Stimulated activated effector memory CD8-positive, alpha-beta T cell treated with anti-CD3 and anti-CD28 coated beads, Interleukin-12 subunit alpha, Interleukin-12 subunit beta, amount 100 ng/mL, for 72 hours (primary cell): ENCODE measurements around the gene NEDD4L.

Source experiments
- ATAC-seq: fragments of 150-1000 bp; cut with Tn5 transposase; 2 replicates; pipeline ENCODE4 v1.10.0; 2021
- DNase-seq, 2 donors: peaks; one replicate each; pipeline ENCODE4 v3.0.0; 2021 to 2022; ENCODE audit warnings: low spot score in 2 of 2
- H3K27ac Mint-ChIP-seq: one replicate; pipeline ENCODE4 v1.8.0; 2022; ENCODE audit warnings: mild to moderate bottlenecking, mixed read lengths
- H3K36me3 Mint-ChIP-seq: one replicate; pipeline ENCODE4 v1.8.0; 2022; ENCODE audit warnings: mild to moderate bottlenecking, mixed read lengths
- H3K4me1 Mint-ChIP-seq: one replicate; pipeline ENCODE4 v1.8.0; 2022; ENCODE audit warnings: mixed read lengths
- H3K4me3 Mint-ChIP-seq: one replicate; pipeline ENCODE4 v1.8.0; 2022; ENCODE audit warnings: mild to moderate bottlenecking, mixed read lengths
- H3K9me3 Mint-ChIP-seq: one replicate; pipeline ENCODE4 v1.8.0; 2022; ENCODE audit warnings: mixed read lengths

NEDD4L gene

DNA sequence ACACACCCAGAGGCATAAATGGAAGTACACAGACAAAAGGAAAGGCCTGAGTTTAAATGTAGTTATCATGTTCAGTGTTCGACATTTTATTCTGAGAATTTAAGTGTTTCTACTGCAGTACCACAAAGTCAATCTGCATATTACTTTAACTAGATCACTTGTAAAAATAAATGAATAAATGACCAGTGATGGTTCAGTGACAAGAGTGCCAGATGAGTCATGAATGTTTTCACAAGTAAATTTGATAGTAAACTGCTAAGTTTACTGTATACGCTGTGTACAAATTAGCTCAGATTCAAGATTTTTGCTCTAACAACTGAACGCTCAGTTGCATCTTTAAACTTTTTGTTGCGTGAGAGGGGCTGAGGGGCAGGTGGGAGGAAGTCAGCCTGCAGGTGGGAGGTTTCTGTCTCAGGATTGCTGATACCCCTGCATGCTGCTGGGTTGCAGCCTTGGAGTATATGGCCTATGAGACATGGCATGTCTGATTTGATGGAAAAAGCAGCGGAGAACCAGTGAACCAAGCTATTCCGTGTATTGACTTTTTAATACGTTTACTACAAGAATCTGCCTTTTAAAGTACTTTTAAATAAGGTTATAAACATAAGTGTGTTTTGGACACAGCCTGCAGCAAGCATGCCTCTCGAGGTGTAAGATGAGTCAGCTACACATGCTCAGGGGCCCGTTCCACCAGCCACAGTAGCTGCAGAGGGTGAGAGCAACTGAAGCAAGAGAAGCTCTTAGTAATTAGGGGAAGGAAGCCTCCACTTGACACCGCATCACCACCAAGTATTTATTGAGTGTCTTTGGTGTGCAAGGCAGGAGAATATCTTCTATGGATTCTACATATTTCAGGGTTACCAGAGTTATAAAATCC lies 245.1 kb downstream of the NEDD4L start:
- H3K4me1 Mint-ChIP-seq = no peaks in the 10 kb centered on the region
- DNase-seq (no peak), ATAC-seq (peak; percentile 77)
- no peaks in the 10 kb centered on the region for H3K36me3 Mint-ChIP-seq
- H3K27ac Mint-ChIP-seq = no peak overlapping the region
- H3K4me3 Mint-ChIP-seq = no peak overlapping the region
- H3K9me3 Mint-ChIP-seq = no peaks in the 10 kb centered on the region

DNA sequence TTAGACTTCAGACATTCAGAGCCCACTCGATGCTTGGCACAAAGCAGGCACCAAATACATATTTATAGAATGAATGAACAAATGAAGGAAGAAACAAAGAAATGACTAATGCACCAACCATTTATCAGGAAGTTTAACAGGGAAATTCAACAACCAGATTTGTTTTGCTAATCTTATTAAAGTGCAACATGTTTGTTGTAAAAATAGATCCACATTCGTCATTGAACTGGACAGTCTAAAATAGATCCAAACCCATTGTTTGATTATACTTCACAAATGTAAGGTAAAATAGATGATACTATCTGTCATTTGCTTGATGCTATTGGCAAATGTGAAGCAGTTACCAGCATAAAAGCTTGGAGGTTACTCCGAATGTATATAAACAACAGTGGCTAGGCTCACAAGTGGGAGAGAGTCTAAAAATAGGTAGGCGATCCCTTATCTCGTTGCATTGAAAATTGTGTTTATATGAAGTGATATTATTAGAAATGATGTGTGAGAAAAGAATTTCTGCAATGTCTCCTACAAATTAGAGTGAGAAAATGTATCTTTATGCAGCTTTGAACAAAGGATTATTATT lies 246.2 kb downstream of the NEDD4L start:
- Mint-ChIP-seq H3K27ac (no peak overlapping the region), H3K36me3 (no peaks in the 10 kb centered on the region), H3K9me3 (no peaks in the 10 kb centered on the region), H3K4me1 (no peaks in the 10 kb centered on the region), H3K4me3 (no peak overlapping the region)
- DNase-seq (no peak), ATAC-seq (no peak)

DNA sequence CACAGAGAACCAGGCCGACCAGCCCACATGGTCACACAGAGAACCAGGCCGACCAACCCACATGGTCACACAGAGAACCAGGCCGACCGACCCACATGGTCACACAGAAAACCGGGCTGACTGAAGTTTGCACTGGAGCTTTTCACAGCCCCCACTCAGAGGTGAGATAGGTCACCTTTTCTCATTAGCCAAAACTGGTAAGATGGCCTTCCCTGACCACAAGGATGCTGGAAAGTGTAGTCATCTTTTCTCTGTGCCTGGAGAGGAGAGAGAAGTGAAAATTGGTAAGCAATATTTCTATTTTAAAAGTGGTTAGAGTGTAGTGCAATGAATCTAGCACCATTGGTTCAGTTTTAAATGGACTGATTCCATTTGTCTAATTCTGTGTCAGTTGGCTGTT lies 247.1 kb downstream of the NEDD4L start:
- no peak for ATAC-seq
- H3K36me3 Mint-ChIP-seq = no peaks in the 10 kb centered on the region
- no peaks in the 10 kb centered on the region for H3K4me1 Mint-ChIP-seq
- no peak overlapping the region for H3K27ac Mint-ChIP-seq
- no peaks in the 10 kb centered on the region for H3K9me3 Mint-ChIP-seq
- H3K4me3 Mint-ChIP-seq = no peak overlapping the region
- DNase-seq = no peak

DNA sequence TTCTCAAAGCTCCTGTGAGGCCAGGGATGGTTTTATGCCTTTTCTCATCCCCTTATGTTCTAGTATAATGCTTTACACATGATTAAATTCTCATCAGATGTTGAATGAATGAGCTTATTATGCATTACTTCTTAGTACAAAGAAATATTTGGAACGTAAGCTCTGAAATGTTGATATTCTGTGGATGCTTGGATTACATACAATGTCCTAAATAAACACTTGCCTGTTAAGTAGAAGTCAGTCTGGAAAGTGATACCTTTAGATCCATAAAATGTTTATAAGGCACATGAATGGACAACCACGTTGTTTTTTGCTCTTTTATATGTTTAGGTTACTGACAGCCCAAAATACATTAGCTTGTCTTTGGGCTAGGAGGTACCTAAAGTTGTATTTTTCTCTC lies 248.6 kb downstream of the NEDD4L start:
- Mint-ChIP-seq H3K9me3 (no peaks in the 10 kb centered on the region), H3K36me3 (no peaks in the 10 kb centered on the region), H3K4me3 (no peak overlapping the region), H3K27ac (no peak overlapping the region), H3K4me1 (no peaks in the 10 kb centered on the region)
- ATAC-seq (no peak), DNase-seq (no peak)

DNA sequence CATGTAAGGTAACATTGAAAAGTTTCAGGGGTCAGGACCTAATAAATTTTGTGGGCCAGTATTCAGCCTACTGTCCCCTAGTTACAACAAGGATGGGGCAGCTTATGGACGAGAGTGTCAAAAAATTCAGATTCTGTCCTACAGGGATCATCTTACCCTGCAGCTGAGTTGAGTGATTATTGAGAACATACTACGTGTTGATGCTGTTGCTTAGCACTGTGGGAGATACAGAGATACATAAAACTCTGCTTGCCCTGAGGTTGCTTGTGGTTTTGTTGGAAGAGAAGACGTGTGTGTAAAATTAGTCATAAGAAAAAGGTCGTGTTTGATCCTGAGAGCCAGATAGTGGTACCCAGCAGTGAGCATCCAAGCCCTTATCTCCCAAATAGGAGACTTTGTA lies 253.2 kb downstream of the NEDD4L start:
- Mint-ChIP-seq H3K27ac (no peak overlapping the region), H3K4me1 (no peaks in the 10 kb centered on the region), H3K9me3 (no peaks in the 10 kb centered on the region), H3K4me3 (no peak overlapping the region), H3K36me3 (no peaks in the 10 kb centered on the region)
- ATAC-seq (peak; percentile 94), DNase-seq (no peak)

DNA sequence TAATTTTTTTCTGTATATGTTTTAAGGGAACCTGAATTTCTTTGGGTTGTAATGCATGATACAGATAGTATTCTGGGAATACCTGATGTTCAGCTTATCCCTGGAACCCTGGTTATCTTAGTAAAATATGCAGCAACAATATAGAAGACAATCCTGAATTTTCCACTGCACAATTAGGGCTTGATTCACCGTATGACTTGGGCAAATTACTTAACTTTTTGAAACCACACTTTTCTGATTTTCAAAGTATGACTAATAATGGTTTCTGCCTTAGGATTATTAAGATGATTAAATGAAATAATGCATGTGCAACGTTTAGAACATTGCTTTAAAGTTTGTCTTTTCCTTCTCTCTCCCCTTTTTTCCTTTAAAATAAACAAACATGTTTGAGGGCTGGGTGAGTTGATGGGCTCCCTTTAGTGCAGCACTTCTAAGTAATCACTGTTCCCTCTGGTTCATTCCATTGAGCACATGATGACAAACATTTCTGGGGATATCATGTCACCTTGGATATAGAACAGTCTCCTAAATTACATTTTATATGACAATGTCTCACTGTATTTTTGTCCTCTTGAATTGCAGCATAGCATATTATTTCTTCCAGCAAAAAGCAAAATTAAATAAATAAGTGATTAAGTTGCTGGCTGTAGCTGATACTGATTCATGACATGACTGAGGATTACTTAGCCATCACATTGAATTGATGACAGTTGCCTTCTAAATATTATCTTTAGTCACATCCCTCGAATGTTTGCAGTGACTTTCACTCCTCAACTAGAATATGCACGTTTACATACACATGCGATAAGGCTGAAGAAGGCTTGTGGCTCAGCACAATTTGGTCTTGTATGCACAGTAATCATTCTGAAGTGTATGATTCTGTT lies 254.5 kb downstream of the NEDD4L start:
- ATAC-seq (no peak), DNase-seq (no peak)
- Mint-ChIP-seq H3K9me3 (no peaks in the 10 kb centered on the region), H3K4me1 (peaks cover 6% of the 10 kb centered on the region), H3K27ac (no peak overlapping the region), H3K36me3 (no peaks in the 10 kb centered on the region), H3K4me3 (no peak overlapping the region)

DNA sequence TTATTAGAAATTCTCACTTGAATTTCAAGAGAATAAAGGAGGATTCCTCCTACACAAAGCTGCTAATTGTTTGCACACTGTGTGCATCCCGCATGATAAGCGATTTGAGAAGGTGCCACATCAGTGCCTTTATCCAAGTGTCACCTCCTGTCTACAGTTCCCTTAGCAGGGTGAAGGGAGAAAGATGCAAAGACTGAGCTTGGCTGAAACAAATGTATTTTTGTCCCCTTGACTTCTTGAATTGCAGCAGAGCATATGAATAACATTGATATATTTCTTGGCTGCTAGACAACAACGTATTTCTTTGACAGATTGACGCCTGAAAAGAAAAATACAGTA lies 255.1 kb downstream of the NEDD4L start:
- Mint-ChIP-seq H3K36me3 (no peaks in the 10 kb centered on the region), H3K9me3 (no peaks in the 10 kb centered on the region), H3K4me1 (peaks cover 9% of the 10 kb centered on the region), H3K4me3 (no peak overlapping the region), H3K27ac (no peak overlapping the region)
- ATAC-seq = no peak
- DNase-seq = no peak

DNA sequence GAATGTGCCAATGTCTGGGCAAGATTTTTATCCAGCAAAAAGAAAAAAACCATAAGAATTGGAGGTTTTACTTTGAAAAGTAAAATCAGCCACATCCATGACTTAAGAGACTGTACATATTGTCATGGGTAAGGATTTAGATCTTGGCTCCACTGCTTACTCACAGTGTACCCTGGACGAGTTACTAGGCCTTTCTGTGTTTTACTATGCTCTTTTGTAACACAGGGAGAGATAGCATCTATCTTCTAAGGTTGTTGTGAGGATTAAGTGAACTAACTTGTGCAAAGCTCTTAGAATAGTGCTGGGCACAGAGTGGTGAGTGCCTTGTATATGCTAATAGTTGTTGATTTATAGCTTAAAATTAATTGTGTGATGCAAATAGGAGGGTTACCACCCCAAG lies 255.9 kb downstream of the NEDD4L start:
- H3K9me3 Mint-ChIP-seq = no peaks in the 10 kb centered on the region

DNA sequence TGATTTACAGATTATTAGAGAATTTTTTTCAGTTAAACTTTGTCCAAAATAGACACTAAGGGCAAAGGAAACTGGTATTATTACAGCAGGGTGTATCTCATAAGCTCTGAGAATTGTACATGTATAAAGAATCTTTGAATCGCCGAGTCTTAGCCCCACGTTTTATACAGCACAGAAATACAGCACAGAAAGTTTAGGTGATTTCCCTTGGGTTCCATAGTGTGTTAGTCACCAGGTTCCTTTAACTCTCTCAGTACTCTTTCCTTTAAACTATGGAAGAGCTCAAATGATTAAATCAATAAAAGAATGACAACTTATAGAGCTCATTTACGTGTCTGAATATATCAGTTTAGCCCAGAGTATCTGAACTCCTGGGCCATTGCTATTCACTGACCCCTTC lies 256.8 kb downstream of the NEDD4L start:
- Mint-ChIP-seq H3K27ac (no peak overlapping the region), H3K4me3 (no peak overlapping the region), H3K9me3 (peaks cover 2% of the 10 kb centered on the region), H3K4me1 (peaks cover 9% of the 10 kb centered on the region), H3K36me3 (no peaks in the 10 kb centered on the region)
- DNase-seq (no peak), ATAC-seq (peak; percentile 60)

More for the DNA sequence above, 255.9 kb downstream of the NEDD4L start:
- no peak overlapping the region for H3K27ac Mint-ChIP-seq
- ATAC-seq (no peak), DNase-seq (no peak)
- H3K4me1 Mint-ChIP-seq = peaks cover 9% of the 10 kb centered on the region
- no peak overlapping the region for H3K4me3 Mint-ChIP-seq
- H3K36me3 Mint-ChIP-seq = no peaks in the 10 kb centered on the region

DNA sequence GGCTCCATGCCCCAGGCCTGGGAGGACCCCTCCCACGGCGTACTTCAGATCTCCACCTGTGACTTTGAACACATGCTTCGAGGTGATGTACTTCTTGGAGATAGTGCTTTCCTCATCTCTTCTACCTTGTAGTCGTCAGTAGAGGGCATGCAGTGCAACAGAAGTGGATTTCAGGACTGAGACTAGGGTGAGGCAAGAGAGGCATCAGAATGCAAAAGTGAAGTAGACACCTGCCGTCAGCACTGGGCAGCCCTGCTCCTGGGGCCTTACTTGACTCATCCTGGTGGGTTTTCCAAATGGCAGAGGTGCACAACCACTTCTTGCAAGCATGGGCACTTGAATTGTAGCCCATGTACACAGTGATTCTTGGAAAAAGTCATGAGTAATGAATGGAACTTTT lies 258.8 kb downstream of the NEDD4L start:
- H3K9me3 Mint-ChIP-seq = peaks cover 3% of the 10 kb centered on the region
- DNase-seq (no peak), ATAC-seq (peak; percentile 23)
- H3K27ac Mint-ChIP-seq = no peak overlapping the region
- peak overlapping the region; percentile 10 for H3K4me3 Mint-ChIP-seq
- peaks cover 9% of the 10 kb centered on the region for H3K4me1 Mint-ChIP-seq
- H3K36me3 Mint-ChIP-seq = no peaks in the 10 kb centered on the region

DNA sequence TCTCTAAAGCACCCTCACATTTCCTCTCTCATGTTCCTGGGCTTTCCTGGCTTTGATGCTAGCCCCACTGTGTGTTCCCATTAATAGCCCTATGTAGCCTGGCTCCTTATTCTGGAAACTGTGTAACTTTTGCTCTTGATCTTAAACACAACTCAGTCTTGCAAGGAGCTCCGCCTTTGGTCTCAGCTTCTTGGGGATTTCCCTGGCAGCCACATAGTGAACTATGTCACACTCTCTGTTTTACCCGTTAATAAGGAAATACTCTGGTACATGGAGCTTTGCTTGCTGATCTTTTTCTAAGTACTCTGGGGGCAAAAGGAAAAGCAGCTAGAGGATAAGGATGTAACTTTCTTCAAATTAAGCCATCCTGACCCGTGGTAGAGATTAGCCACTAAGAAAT lies 259.3 kb downstream of the NEDD4L start:
- peaks cover 3% of the 10 kb centered on the region for H3K9me3 Mint-ChIP-seq
- H3K36me3 Mint-ChIP-seq = no peaks in the 10 kb centered on the region
- peak; percentile 82 for ATAC-seq
- H3K27ac Mint-ChIP-seq = peak overlapping the region; percentile 41
- no peak for DNase-seq
- H3K4me1 Mint-ChIP-seq = peaks cover 9% of the 10 kb centered on the region
- peak overlapping the region; percentile 10 for H3K4me3 Mint-ChIP-seq

DNA sequence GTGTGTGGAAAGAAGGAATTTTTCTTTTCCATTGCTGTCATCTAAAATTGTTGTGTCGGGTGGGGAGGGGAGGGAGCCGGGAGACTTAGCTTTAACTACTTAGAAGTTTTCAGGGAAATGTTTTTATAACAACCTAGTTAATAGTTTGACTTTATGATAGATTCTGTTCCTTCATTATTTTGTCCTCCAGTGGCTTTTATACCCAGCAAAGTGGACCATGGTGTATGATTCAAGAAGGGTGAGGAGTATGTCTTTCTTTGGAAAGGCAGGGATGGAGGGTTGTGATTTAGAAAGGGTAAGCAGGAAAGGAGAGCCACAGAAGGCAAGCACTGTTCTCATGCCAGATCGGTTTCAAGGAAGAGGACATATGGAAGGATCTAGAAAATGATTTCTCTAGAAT lies 261.8 kb downstream of the NEDD4L start:
- H3K36me3 Mint-ChIP-seq = no peaks in the 10 kb centered on the region
- H3K27ac Mint-ChIP-seq = no peak overlapping the region
- H3K4me1 Mint-ChIP-seq = peaks cover 28% of the 10 kb centered on the region
- H3K9me3 Mint-ChIP-seq = peaks cover 3% of the 10 kb centered on the region
- ATAC-seq = no peak
- H3K4me3 Mint-ChIP-seq = no peak overlapping the region
- no peak for DNase-seq

DNA sequence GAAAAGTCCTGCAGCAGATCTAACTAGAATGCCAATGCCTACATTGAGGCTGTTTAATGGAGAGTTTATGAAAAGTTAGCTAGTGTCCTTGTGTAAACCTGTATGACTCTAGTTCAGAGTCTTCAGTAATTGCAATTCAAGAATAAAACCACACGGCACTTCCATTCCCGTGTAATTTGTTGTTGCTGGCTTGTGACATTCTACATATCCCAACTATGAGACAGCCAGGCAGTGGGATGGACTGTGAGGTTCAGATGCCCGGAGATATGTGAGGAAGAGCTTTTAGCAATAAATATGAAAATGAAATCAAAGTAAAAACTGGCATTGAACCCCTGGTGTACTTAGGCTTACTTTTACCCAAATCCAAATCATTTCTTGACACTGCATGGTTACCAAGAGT lies 263.4 kb downstream of the NEDD4L start:
- Mint-ChIP-seq H3K4me1 (peaks cover 37% of the 10 kb centered on the region), H3K36me3 (no peaks in the 10 kb centered on the region), H3K9me3 (peaks cover 3% of the 10 kb centered on the region), H3K27ac (no peak overlapping the region), H3K4me3 (no peak overlapping the region)
- ATAC-seq (no peak), DNase-seq (no peak)

DNA sequence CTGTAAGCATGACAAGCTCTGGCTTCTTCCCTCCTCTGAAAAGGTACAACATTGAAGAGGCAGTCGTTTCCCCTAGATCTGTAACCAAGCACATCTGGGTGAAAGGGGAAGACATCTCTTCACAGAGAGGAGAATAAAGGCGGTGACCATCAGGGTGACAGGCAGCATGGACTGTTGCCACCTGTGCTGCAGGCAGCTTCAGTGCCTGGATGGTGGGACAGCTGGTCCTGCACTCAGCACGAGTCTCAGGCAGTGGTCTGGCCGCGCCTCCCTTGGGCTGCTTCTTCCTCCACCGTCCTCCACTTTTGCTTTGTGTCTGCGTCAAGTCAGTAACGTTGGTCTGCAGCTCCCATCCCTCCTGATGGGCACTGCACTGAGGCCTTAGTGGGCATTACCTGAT lies 264.4 kb downstream of the NEDD4L start:
- Mint-ChIP-seq H3K27ac (no peak overlapping the region), H3K9me3 (peaks cover 3% of the 10 kb centered on the region), H3K4me3 (no peak overlapping the region), H3K4me1 (peaks cover 32% of the 10 kb centered on the region), H3K36me3 (no peaks in the 10 kb centered on the region)
- ATAC-seq (peak; percentile 35), DNase-seq (no peak)

DNA sequence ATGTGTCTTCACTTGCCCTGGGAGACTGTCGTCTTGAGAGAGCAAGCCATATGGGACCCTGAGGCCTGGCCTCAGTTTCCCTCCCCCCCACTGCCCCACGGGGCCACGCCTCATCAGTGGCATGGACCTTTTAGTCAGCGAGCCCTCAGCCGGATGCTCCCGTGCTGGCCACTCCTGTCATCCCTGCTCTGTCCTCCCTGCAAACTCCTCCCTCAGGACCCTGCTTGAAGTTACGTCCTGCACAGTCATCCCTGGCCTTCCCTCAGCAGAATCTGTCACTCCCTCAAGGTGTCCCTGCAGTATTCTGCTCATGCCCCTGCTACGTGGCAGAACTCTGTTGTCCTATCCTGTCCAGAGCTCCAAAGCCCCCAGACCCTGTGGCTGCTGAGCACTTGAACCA lies 265.1 kb downstream of the NEDD4L start:
- Mint-ChIP-seq H3K27ac (no peak overlapping the region), H3K4me3 (no peak overlapping the region)
- peak; percentile 38 for ATAC-seq

More for the DNA sequence above, 265.1 kb downstream of the NEDD4L start:
- no peak for DNase-seq
- Mint-ChIP-seq H3K4me1 (peaks cover 28% of the 10 kb centered on the region), H3K36me3 (no peaks in the 10 kb centered on the region), H3K9me3 (peaks cover 3% of the 10 kb centered on the region)
